ENCODE measurements around the gene E2F7.

E2F7 gene

GRCh38 chr12:76976777-76977382 lies 88.5 kb downstream of the E2F7 start:
- DNase-seq, result no peak
- intact Hi-C loops (cut with DNase I), result no loop called here
